ENCODE data around the gene WRAP53. TPM values are rescaled to one million over a fixed set of nuclear protein-coding genes. Genes with fewer than 3 reads are reported as not detected.

WRAP53 gene
- polyA plus RNA-seq, 3 donors: 6.3 to 9.8 (median 9.1) TPM

- Mint-ChIP-seq H3K36me3 (peaks cover 3 to 6% of the 10 kb centered on the region in 2 donors), H3K4me1 (peaks cover 48% of the 10 kb centered on the region), H3K27ac (peak overlapping the region; percentile 86 to 95 (median 93)), H3K4me3 (peak overlapping the region in 1 of 2 donors; percentile 23), H3K9me3 (peaks cover 0 to 12% (median 4%) of the 10 kb centered on the region in 7 donors), H3K27me3 (ENCODE audit: low read depth in 3 of 3) (peaks cover 6 to 16% (median 9%) of the 10 kb centered on the region in 3 donors)
- peak; percentile 87 to 94 (median 92) for DNase-seq
- H4K20me1 ChIP-seq (ENCODE audit: insufficient read depth, low read length): no peaks in the 10 kb centered on the region
- WGBS (ENCODE audit: insufficient coverage): 28% methylated on average over 3 of the region's 4 CpGs
- peak overlapping the region; percentile 2 for H3K4me2 ChIP-seq (replicated peaks; ENCODE audit: extremely low read depth, low read length, poor library complexity, severe bottlenecking)
- H2AFZ ChIP-seq (ENCODE audit: insufficient read depth, low read depth, low read length, poor library complexity, severe bottlenecking): no peak overlapping the region
- intact Hi-C loops (cut with micrococcal nuclease): no loop called here
- no peak overlapping the region for H3K9ac ChIP-seq (ENCODE audit: insufficient read depth, low read length, poor library complexity, severe bottlenecking)
- H3K27me3 ChIP-seq (ENCODE audit: control insufficient read depth in 2 of 2, insufficient read depth in 2 of 2, low read length in 2 of 2): peaks cover 0 to 1% of the 10 kb centered on the region in 2 donors
- H3K79me2 ChIP-seq (ENCODE audit: insufficient read depth, low read length): no peaks in the 10 kb centered on the region
- peak overlapping the region; percentile 48 to 65 for H3K27ac ChIP-seq (ENCODE audit: low read depth in 1 of 2, low read length in 2 of 2)
- no peaks in the 10 kb centered on the region for H3K9me3 ChIP-seq (replicated peaks in 1 of 2; ENCODE audit: control insufficient read depth in 1 of 2, insufficient read depth in 1 of 2, low read length in 2 of 2)
- TF ChIP-seq, protein P1, sequence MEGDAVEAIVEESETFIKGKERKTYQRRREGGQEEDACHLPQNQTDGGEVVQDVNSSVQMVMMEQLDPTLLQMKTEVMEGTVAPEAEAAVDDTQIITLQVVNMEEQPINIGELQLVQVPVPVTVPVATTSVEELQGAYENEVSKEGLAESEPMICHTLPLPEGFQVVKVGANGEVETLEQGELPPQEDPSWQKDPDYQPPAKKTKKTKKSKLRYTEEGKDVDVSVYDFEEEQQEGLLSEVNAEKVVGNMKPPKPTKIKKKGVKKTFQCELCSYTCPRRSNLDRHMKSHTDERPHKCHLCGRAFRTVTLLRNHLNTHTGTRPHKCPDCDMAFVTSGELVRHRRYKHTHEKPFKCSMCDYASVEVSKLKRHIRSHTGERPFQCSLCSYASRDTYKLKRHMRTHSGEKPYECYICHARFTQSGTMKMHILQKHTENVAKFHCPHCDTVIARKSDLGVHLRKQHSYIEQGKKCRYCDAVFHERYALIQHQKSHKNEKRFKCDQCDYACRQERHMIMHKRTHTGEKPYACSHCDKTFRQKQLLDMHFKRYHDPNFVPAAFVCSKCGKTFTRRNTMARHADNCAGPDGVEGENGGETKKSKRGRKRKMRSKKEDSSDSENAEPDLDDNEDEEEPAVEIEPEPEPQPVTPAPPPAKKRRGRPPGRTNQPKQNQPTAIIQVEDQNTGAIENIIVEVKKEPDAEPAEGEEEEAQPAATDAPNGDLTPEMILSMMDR (IDR thresholded peaks at IDR 0.05): no peak
- peak overlapping the region in 1 of 3 experiments; percentile 3 for H3K4me3 ChIP-seq (replicated peaks in 1 of 3; ENCODE audit: low read depth in 2 of 3, low read length in 3 of 3)
- H3K36me3 ChIP-seq (replicated peaks in 1 of 2; ENCODE audit: control insufficient read depth in 1 of 2, insufficient read depth in 2 of 2, low read length in 2 of 2): no peaks in the 10 kb centered on the region
- H3K4me1 ChIP-seq (ENCODE audit: control insufficient read depth in 1 of 2, insufficient read depth in 2 of 2, low read length in 2 of 2): peaks cover 37 to 46% of the 10 kb centered on the region in 2 donors
Observed at GRCh38 chr17:7644775-7645174, 43.5 kb upstream of the WRAP53 start.

DNA sequence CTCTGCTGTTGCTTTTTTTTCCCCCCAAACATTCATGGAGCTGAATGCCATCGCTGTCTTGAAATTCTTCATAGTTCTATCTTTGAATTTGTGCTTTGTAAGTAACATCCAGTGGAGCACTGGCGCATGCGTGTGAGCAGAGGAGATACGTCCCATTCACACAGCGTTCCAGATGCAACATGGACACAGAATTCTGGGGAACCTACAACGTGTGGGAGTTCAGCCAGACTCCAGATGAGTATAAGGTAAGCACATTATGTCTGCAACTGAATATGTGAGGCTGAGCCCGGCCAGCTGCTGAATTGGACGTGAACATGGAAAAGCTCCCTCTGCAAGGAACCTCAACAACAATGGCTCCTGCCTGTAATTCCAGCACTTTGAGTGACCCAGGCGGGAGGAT is 41.8 kb upstream of the WRAP53 start:
- Mint-ChIP-seq H3K4me3 (no peak overlapping the region), H3K36me3 (peaks cover 5 to 15% of the 10 kb centered on the region in 2 donors), H3K27me3 (ENCODE audit: low read depth in 3 of 3) (peaks cover 20 to 33% (median 25%) of the 10 kb centered on the region in 3 donors), H3K9me3 (peaks cover 0 to 22% (median 4%) of the 10 kb centered on the region in 7 donors), H3K4me1 (peaks cover 62% of the 10 kb centered on the region), H3K27ac (peak overlapping the region in 3 of 7 donors; percentile 61 to 66 (median 63))
- Histone ChIP-seq H4K20me1 (ENCODE audit: insufficient read depth, low read length) (no peaks in the 10 kb centered on the region), H3K9me3 (replicated peaks in 1 of 2; ENCODE audit: control insufficient read depth in 1 of 2, insufficient read depth in 1 of 2, low read length in 2 of 2) (no peaks in the 10 kb centered on the region), H3K27me3 (ENCODE audit: control insufficient read depth in 2 of 2, insufficient read depth in 2 of 2, low read length in 2 of 2) (peaks cover 13 to 17% of the 10 kb centered on the region in 2 donors), H3K9ac (ENCODE audit: insufficient read depth, low read length, poor library complexity, severe bottlenecking) (no peak overlapping the region), H3K79me2 (ENCODE audit: insufficient read depth, low read length) (no peaks in the 10 kb centered on the region), H3K4me3 (replicated peaks in 1 of 3; ENCODE audit: low read depth in 2 of 3, low read length in 3 of 3) (no peak overlapping the region), H3K36me3 (replicated peaks in 1 of 2; ENCODE audit: control insufficient read depth in 1 of 2, insufficient read depth in 2 of 2, low read length in 2 of 2) (no peaks in the 10 kb centered on the region), H2AFZ (ENCODE audit: insufficient read depth, low read depth, low read length, poor library complexity, severe bottlenecking) (no peak overlapping the region), H3K4me1 (ENCODE audit: control insufficient read depth in 1 of 2, insufficient read depth in 2 of 2, low read length in 2 of 2) (peaks cover 51 to 62% of the 10 kb centered on the region in 2 donors), H3K4me2 (replicated peaks; ENCODE audit: extremely low read depth, low read length, poor library complexity, severe bottlenecking) (no peak overlapping the region), H3K27ac (ENCODE audit: low read depth in 1 of 2, low read length in 2 of 2) (peak overlapping the region in 1 of 2 donors; percentile 13)
- DNase-seq: no peak
- TF ChIP-seq, protein P1 (IDR thresholded peaks at IDR 0.05): no peak
- intact Hi-C loops (cut with micrococcal nuclease): no loop called here
- 96% methylated on average over 7 of the region's 9 CpGs for WGBS (ENCODE audit: insufficient coverage)

Measured in CD14-positive monocyte (primary cell).